Tongue (tissue), 1 donor: Measurements from ENCODE around the gene MIGA2. TPM values are rescaled to one million over a fixed set of nuclear protein-coding genes. Genes with fewer than 3 reads are reported as not detected.

Experiments
- total RNA-seq: library from RNA; depleted of rRNA; stranded (reverse); fragments of >200 nt; gene quantifications from one replicate; pipeline ENCODE4 v1.2.3, GENCODE V29; 2014

The MIGA2 gene
- total RNA-seq, 1 donor from 2014 or later, result 25.2 TPM

Other genes starting within 250 kb of the MIGA2 start
- gene TBC1D13, start 249.4 kb upstream of the MIGA2 start, total RNA-seq, result 22.9 TPM
- 30.7 TPM for gene ENDOG, start 218.1 kb upstream of the MIGA2 start, total RNA-seq
- gene SPOUT1, start 206.8 kb upstream of the MIGA2 start, total RNA-seq, result 17.1 TPM
- gene KYAT1, start 154.7 kb upstream of the MIGA2 start, total RNA-seq, result 7.3 TPM
- 25.8 TPM for gene LRRC8A, start 154.5 kb upstream of the MIGA2 start, total RNA-seq
- gene PHYHD1, start 115.6 kb upstream of the MIGA2 start, total RNA-seq, result 26.0 TPM
- gene DOLK, start 89.0 kb upstream of the MIGA2 start, total RNA-seq, result 9.5 TPM
- 47.6 TPM for gene NUP188, start 88.9 kb upstream of the MIGA2 start, total RNA-seq
- gene SH3GLB2, start 8.3 kb upstream of the MIGA2 start, total RNA-seq, result 67.9 TPM
- 9.9 TPM for gene DOLPP1, start 44.5 kb downstream of the MIGA2 start, total RNA-seq
- gene CRAT, start 74.2 kb downstream of the MIGA2 start, total RNA-seq, result 51.5 TPM
- 92.3 TPM for gene PTPA, start 74.8 kb downstream of the MIGA2 start, total RNA-seq
- 10.4 TPM for gene IER5L, start 141.6 kb downstream of the MIGA2 start, total RNA-seq